Measurements from ENCODE around the gene SIAE.

Gene SIAE

GRCh38 chr11:124662106-124662505, 11.4 kb downstream of the SIAE start:
- no peak for DNase-seq

GRCh38 chr11:124661553-124661952, 12.0 kb downstream of the SIAE start:
- no peak for DNase-seq

GRCh38 chr11:124658986-124659385, 14.6 kb downstream of the SIAE start:
- no peak for DNase-seq

- no peak for DNase-seq
Observed at GRCh38 chr11:124658501-124658900, 15.0 kb downstream of the SIAE start.

GRCh38 chr11:124657904-124658303, 15.6 kb downstream of the SIAE start:
- no peak for DNase-seq

GRCh38 chr11:124656774-124657630, 16.5 kb downstream of the SIAE start:
- DNase-seq, result peak; percentile 92

- DNase-seq, result no peak
Observed at GRCh38 chr11:124648610-124649009, 24.9 kb downstream of the SIAE start.

GRCh38 chr11:124646148-124646547, 27.4 kb downstream of the SIAE start:
- no peak for DNase-seq

GRCh38 chr11:124644426-124645280, 28.9 kb downstream of the SIAE start:
- peak; percentile 88 for DNase-seq

GRCh38 chr11:124643605-124644425, 29.7 kb downstream of the SIAE start:
- DNase-seq, result no peak

- DNase-seq, result no peak
Observed at GRCh38 chr11:124643042-124643604, 30.4 kb downstream of the SIAE start.

GRCh38 chr11:124642628-124643027, 30.9 kb downstream of the SIAE start:
- DNase-seq, result no peak

GRCh38 chr11:124640666-124641065, 32.9 kb downstream of the SIAE start:
- DNase-seq, result no peak

GRCh38 chr11:124639186-124639585, 34.4 kb downstream of the SIAE start:
- no peak for DNase-seq

GRCh38 chr11:124638500-124638899, 35.0 kb downstream of the SIAE start:
- DNase-seq, result no peak

GRCh38 chr11:124635932-124636331, 37.6 kb downstream of the SIAE start:
- DNase-seq, result no peak

- no peak for DNase-seq
Observed at GRCh38 chr11:124633355-124633754, 40.2 kb downstream of the SIAE start.

- DNase-seq, result no peak
Observed at GRCh38 chr11:124629961-124630360, 43.6 kb downstream of the SIAE start.

GRCh38 chr11:124627546-124627945, 46.0 kb downstream of the SIAE start:
- DNase-seq, result no peak

GRCh38 chr11:124625504-124626168, 47.9 kb downstream of the SIAE start:
- no peak for DNase-seq

GRCh38 chr11:124623861-124624525, 49.5 kb downstream of the SIAE start:
- DNase-seq, result no peak

Data from DMS79 treated with DMSO at 0.1 percent for 48 hours (cell line).